ENCODE data around the gene EXOSC2. TPM values are rescaled to one million over a fixed set of nuclear protein-coding genes. Genes with fewer than 3 reads are reported as not detected.

Gene EXOSC2
- total and polyA plus RNA-seq, 2 of the 13 experiments (the other 11 are each of a cell fraction or from before 2014, with no cell fraction given), result 27.5 to 63.8 TPM

GRCh38 chr9:130665029-130665430 is 28.6 kb upstream of the EXOSC2 start:
- H3K4me1 ChIP-seq (ENCODE audit: insufficient read depth, low read length), result peaks cover 26% of the 10 kb centered on the region
- WGBS (ENCODE audit: low lambda C conversion rate), result 29% methylated on average over 19 of the region's 26 CpGs
- peaks cover 4% of the 10 kb centered on the region; the same call in 1 of the 2 replicates for H4K20me1 ChIP-seq (ENCODE audit: insufficient read depth, low read length)
- no peaks in the 10 kb centered on the region for H3K9me3 ChIP-seq (ENCODE audit: low read length)
- no peaks in the 10 kb centered on the region for H3K79me2 ChIP-seq (ENCODE audit: insufficient read depth, low read length)
- TF ChIP-seq POGK (CRISPR knock-in tag; conservative IDR thresholded peaks at IDR 0.05), result no peak
- TF ChIP-seq SMC3 (IDR thresholded peaks at IDR 0.05; ENCODE audit: low read length), result no peak
- TF ChIP-seq ZNF784 (CRISPR knock-in tag; IDR thresholded peaks at IDR 0.05; ENCODE audit: borderline replicate concordance), result no peak
- no peak for TF ChIP-seq ZNF235 (CRISPR knock-in tag; IDR thresholded peaks at IDR 0.05; ENCODE audit: borderline replicate concordance)
- TF ChIP-seq MTA1 (CRISPR knock-in tag; IDR thresholded peaks at IDR 0.05; ENCODE audit: borderline replicate concordance), result no peak
- no peak for TF ChIP-seq FOSL1 (CRISPR knock-in tag; IDR thresholded peaks at IDR 0.05; ENCODE audit: borderline replicate concordance)
- TF ChIP-seq, protein P1, sequence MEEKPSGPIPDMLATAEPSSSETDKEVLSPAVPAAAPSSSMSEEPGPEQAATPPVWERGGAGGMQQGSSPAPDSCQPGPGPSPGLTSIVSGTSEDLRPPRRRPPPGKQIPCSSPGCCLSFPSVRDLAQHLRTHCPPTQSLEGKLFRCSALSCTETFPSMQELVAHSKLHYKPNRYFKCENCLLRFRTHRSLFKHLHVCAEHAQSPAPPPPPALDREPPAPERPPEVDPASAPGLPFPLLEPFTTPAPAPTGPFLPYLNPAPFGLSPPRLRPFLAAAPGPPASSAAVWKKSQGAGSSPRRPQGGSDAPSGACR (CRISPR knock-in tag; IDR thresholded peaks at IDR 0.05), result no peak
- TF ChIP-seq CHD2 (IDR thresholded peaks at IDR 0.05; ENCODE audit: low read depth, low read length), result no peak
- TF ChIP-seq SIN3B (IDR thresholded peaks at IDR 0.05; ENCODE audit: low read length), result no peak
- no peak for TF ChIP-seq BHLHE40 (IDR thresholded peaks at IDR 0.05; ENCODE audit: low read length)
- TF ChIP-seq SMARCC2 (IDR thresholded peaks at IDR 0.05), result no peak
- TF ChIP-seq ZNF629 (CRISPR knock-in tag; conservative IDR thresholded peaks at IDR 0.05), result no peak
- no peak for TF ChIP-seq CENPX (CRISPR knock-in tag; IDR thresholded peaks at IDR 0.05)
- TF ChIP-seq KDM5B (CRISPR knock-in tag; IDR thresholded peaks at IDR 0.05; ENCODE audit: borderline replicate concordance), result no peak
- TF ChIP-seq ZNF660 (CRISPR knock-in tag; IDR thresholded peaks at IDR 0.05; ENCODE audit: borderline replicate concordance, low read depth), result no peak
- no peak for TF ChIP-seq ZNF605 (CRISPR knock-in tag; IDR thresholded peaks at IDR 0.05)
- TF ChIP-seq ZNF264 (CRISPR knock-in tag; IDR thresholded peaks at IDR 0.05), result no peak
- TF ChIP-seq ZNF639 (CRISPR knock-in tag; conservative IDR thresholded peaks at IDR 0.05), result no peak
- TF ChIP-seq, protein P2, sequence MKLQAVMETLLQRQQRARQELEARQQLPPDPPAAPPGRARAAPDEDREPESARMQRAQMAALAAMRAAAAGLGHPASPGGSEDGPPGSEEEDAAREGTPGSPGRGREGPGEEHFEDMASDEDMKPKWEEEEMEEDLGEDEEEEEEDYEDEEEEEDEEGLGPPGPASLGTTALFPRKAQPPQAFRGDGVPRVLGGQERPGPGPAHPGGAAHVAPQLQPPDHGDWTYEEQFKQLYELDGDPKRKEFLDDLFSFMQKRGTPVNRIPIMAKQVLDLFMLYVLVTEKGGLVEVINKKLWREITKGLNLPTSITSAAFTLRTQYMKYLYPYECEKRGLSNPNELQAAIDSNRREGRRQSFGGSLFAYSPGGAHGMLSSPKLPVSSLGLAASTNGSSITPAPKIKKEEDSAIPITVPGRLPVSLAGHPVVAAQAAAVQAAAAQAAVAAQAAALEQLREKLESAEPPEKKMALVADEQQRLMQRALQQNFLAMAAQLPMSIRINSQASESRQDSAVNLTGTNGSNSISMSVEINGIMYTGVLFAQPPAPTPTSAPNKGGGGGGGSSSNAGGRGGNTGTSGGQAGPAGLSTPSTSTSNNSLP (IDR thresholded peaks at IDR 0.05; ENCODE audit: low read depth, low read length), result no peak
- no peak for TF ChIP-seq NONO (IDR thresholded peaks at IDR 0.05)
- TF ChIP-seq NONO (CRISPR knock-in tag; conservative IDR thresholded peaks at IDR 0.05), result no peak
- intact Hi-C loops (cut with micrococcal nuclease; ENCODE audit: unreplicated experiment) (no loop called here), in situ Hi-C loops (cut with HindIII; ENCODE audit: extremely low pct_ligation_motif_present, low pct_unique_long_range_greater_than_20kb) (no loop called here)
- no peaks in the 10 kb centered on the region for H3K36me3 ChIP-seq (replicated peaks in 1 of 2; ENCODE audit: control insufficient read depth in 1 of 2, insufficient read depth in 2 of 2, low read length in 2 of 2)
- no peak overlapping the region for H2AFZ ChIP-seq (ENCODE audit: low read length)
- peaks cover 27 to 88% of the 10 kb centered on the region in 2 experiments for H3K27me3 ChIP-seq (ENCODE audit: control insufficient read depth in 1 of 2, insufficient read depth in 2 of 2, low read length in 2 of 2)
- FAIRE-seq, result no peak
- ChIA-PET CTCF (ENCODE audit: low intra/inter-chr PET ratio, low total read pairs) (no interaction called here), POLR2A (no interaction called here)
- BruUV-seq (replicated peaks), result no TSS peak
- no peak overlapping the region for H3K9ac ChIP-seq (ENCODE audit: insufficient read depth, low read depth, low read length)
- ATAC-seq, result no peak
- DNase-seq (ENCODE audit: low spot score), result no peak
- no peak overlapping the region for H3K4me2 ChIP-seq (ENCODE audit: low read depth, low read length)
- H3K4me3 ChIP-seq (replicated peaks in 1 of 3; ENCODE audit: insufficient read depth in 1 of 3, low read depth in 2 of 3, low read length in 3 of 3), result no peak overlapping the region
- H3K27ac ChIP-seq (ENCODE audit: extremely low read length, insufficient read depth, low read length), result no peak overlapping the region
